ENCODE measurements around the gene NCOR1.

The NCOR1 gene

DNA sequence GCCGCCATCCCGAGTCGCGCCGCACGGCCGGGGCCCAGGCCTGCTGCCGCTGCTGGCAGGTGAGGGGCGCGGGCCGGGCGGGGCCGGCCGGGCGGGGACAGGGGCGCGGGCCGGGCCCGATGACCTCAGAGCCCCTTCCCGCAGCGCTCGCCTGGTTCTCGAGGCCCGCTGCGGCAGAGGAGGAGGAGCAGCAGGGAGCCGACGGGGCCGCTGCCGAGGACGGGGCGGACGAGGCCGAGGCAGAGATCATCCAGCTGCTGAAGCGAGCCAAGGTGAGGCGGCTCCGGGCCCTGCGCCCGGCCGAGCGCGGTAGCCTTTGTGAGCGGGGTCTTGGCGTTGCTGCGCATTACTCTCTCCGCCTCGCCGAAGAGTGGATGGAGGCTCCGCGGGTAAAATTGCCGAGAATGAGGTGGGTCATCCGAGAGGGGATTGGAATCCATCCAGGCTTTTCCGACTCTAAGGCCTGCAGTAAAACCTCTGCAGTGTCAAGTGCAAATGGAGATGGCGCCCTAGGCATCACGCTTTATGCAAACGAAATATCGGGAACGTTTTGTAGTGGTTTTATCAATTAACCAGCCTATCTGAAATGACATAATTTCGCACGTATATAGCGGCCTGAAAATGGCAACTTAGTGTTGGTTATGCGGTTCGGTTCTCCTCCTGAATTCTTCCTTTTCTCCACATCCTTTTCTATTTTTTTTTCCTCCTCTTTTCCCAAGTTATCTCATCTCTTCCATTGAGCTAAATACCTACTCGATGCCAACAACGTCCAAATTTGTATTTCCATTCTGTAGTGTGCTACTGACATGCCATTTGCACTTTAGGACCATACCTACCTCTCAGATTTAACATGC lies 215.1 kb downstream of the NCOR1 start:
- no peaks in the 10 kb centered on the region for H3K4me1 ChIP-seq
- peak overlapping the region; percentile 83 for H3K4me3 ChIP-seq (ENCODE audit: low read depth, low read length)
- TF ChIP-seq, protein P1, sequence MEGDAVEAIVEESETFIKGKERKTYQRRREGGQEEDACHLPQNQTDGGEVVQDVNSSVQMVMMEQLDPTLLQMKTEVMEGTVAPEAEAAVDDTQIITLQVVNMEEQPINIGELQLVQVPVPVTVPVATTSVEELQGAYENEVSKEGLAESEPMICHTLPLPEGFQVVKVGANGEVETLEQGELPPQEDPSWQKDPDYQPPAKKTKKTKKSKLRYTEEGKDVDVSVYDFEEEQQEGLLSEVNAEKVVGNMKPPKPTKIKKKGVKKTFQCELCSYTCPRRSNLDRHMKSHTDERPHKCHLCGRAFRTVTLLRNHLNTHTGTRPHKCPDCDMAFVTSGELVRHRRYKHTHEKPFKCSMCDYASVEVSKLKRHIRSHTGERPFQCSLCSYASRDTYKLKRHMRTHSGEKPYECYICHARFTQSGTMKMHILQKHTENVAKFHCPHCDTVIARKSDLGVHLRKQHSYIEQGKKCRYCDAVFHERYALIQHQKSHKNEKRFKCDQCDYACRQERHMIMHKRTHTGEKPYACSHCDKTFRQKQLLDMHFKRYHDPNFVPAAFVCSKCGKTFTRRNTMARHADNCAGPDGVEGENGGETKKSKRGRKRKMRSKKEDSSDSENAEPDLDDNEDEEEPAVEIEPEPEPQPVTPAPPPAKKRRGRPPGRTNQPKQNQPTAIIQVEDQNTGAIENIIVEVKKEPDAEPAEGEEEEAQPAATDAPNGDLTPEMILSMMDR (IDR thresholded peaks at IDR 0.05; ENCODE audit: low read depth, low read length), result no peak
- peak; percentile 36 for DNase-seq
- peaks cover 36% of the 10 kb centered on the region for H3K36me3 ChIP-seq
- H3K27me3 ChIP-seq, result no peaks in the 10 kb centered on the region
- H3K9me3 ChIP-seq, result no peaks in the 10 kb centered on the region

DNA sequence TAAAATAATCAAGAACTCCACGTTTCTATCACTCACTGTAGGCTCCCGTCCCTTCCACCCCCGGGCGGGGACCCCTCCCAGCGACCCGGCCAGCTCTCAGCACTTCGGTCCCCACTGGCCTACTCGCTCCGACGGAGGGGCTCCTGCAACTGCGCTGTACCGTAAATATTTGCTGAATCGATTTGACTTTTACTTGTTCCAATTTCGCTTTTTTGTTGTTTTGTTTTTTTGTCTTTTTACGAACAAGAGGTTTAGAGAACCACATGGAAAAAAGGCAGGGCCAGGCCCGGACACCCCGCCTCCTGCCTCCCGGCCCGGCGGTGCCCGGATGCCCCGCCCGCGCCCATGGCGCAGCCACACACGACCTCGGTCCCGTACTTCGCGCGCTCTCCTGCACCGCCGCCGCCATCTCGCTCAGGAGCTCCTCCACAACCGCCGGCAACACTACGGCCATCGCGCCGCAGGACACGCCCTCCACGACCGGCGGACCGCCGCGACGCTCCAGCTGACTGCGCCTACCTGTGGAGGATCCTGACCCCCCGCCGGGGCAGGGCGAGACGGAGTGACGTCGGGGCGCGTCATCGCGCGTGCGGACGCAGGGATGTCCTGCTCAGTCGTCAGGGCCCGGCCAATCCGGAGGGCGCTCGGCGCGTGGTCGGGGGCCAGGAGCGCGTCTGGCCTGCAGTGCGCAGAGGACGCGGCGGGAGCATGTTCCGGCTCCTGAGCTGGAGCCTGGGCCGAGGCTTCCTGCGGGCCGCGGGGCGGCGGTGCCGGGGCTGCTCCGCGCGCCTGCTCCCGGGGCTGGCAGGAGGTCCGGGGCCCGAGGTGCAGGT lies 216.0 kb downstream of the NCOR1 start, which contains the start of the genes TTC19 and ZSWIM7:
TSS of gene TTC19 (plus strand) at position 684 of the 833 bp plus-strand sequence. CDS start at position 709, 25 bp downstream.
TSS of gene ZSWIM7 (minus strand) at position 564 of the 833 bp plus-strand sequence. CDS start at position 454, 110 bp downstream.
- peak; percentile 91 for DNase-seq
- TF ChIP-seq, protein P1 (IDR thresholded peaks at IDR 0.05; ENCODE audit: low read depth, low read length), result no peak
- Histone ChIP-seq H3K4me3 (ENCODE audit: low read depth, low read length) (peak within 1 kb of the TSS; percentile 83), H3K4me1 (no peaks in the 10 kb centered on the region), H3K36me3 (peaks cover 29% of the 10 kb centered on the region), H3K27me3 (no peaks in the 10 kb centered on the region), H3K9me3 (no peaks in the 10 kb centered on the region)

DNA sequence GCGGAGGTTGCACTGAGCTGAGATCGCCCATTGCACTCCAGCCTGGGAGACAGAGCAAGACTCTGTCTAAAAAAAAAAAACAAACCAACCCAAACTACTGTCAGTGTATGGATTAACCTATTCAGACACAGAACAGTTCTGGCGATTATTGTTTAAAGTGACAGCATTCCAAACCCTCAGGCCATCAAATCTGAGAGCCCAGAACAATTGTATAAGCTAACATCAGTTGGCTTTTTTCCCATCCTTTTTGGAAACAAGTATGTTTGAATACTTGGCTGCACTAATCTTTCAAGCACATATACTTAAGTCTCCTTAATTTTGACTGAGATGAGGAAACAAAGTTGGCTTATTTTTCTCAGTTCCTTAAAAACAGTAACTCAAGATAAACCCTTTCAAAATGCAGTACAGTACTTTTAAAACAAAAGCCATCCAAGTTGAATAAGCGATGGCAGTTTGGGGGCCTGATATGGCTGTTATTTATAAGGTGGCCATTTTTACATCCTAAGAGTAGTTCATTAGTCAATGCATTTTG lies 217.2 kb downstream of the NCOR1 start:
- Histone ChIP-seq H3K4me1 (no peaks in the 10 kb centered on the region), H3K36me3 (peaks cover 19% of the 10 kb centered on the region), H3K9me3 (no peaks in the 10 kb centered on the region), H3K4me3 (ENCODE audit: low read depth, low read length) (no peak overlapping the region), H3K27me3 (no peaks in the 10 kb centered on the region)
- no peak for DNase-seq
- TF ChIP-seq, protein P1 (IDR thresholded peaks at IDR 0.05; ENCODE audit: low read depth, low read length), result no peak

DNA sequence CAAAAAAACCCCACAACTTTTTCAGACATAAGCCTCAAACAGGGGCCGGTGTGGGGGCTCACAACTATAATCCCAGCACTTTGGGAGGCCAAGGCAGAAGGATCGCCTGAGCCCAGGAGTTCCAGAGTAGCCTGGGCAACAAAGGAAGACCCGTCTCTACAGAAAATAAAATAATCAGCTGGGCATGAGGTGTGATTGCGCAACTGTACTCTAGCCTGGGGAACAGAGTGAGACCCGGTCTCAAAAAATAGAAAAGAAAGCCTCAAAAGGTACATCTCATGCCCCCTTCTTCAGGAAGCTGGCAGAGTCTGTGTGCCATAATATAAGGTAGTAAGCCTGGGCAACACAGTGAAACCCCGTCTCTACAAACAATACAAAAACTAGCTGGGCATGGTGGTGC lies 219.0 kb downstream of the NCOR1 start:
- TF ChIP-seq, protein P1 (IDR thresholded peaks at IDR 0.05; ENCODE audit: low read depth, low read length), result no peak
- no peak overlapping the region for H3K4me3 ChIP-seq (ENCODE audit: low read depth, low read length)
- DNase-seq, result no peak
- H3K27me3 ChIP-seq, result no peaks in the 10 kb centered on the region
- H3K9me3 ChIP-seq, result no peaks in the 10 kb centered on the region
- peaks cover 2% of the 10 kb centered on the region for H3K36me3 ChIP-seq
- no peaks in the 10 kb centered on the region for H3K4me1 ChIP-seq

DNA sequence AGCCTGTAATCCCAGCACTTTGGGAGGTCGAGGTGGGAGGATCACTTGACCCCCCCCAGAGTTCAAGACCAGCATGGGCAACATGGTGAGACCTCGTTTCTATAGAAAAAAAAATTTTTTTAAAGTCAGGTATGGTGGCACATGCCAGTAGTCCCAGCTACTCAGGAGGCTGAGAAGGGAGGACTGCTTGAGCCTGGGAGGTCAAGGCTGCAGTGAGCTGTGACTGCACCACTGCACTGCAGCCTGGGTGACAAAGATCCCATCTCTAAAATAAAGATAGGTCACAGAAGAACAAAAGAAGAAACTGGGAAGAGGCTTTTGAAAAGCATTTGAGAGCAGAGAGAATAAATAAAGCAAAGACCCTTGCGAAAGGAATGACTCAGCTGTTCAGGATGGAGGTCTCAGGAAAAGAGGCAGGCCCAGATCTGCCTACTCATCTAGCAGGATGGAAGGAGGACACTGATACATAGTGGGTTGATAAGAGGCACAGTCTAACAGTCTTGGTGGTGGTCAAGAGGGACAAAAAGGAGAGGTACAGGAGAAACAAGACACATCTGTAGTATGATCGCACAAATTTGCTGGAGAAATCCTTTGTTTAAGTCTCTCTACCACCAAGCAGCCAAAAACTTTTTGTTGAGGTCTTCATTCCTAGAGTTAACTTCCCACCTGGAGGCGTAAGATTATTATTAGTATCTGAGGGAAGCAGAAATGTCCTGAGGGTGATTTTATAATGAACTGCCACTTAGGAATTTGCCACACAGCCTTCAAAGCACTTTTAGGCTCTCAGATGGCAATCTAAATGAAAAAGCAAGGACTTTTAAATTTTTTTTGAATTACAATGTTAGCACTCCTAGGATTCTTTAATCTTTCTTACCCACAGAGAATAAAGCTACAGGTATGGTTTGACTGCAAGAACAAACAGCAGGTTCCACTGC lies 233.4 kb downstream of the NCOR1 start:
- H3K9me3 ChIP-seq, result no peaks in the 10 kb centered on the region
- no peak overlapping the region for H3K4me3 ChIP-seq (ENCODE audit: low read depth, low read length)
- no peaks in the 10 kb centered on the region for H3K4me1 ChIP-seq
- no peaks in the 10 kb centered on the region for H3K27me3 ChIP-seq
- TF ChIP-seq, protein P1 (IDR thresholded peaks at IDR 0.05; ENCODE audit: low read depth, low read length), result no peak
- DNase-seq, result no peak
- H3K36me3 ChIP-seq, result no peaks in the 10 kb centered on the region
